T47D (cell line): ENCODE data around the gene BGN.

Experiments
- DNase-seq, 2 experiments: peaks; one replicate each; pipeline versions ENCODE4 v3.0.0 to v3.0.0-alpha.2; 2011 to 2012; ENCODE audit warnings: low read depth in 1 of 2, low spot score in 1 of 2
- JUND ChIP-seq: IDR thresholded peaks from 2 replicates; pipeline ENCODE4 v1.6.1; 2012; ENCODE audit warnings: low read depth
- in situ Hi-C: cut with HindIII; loops from 2 replicates; pipeline ENCODE4 v1.10.0; 2016; ENCODE audit warnings: low sequenced_read_pairs, low pct_unique_long_range_greater_than_20kb

BGN gene

DNA sequence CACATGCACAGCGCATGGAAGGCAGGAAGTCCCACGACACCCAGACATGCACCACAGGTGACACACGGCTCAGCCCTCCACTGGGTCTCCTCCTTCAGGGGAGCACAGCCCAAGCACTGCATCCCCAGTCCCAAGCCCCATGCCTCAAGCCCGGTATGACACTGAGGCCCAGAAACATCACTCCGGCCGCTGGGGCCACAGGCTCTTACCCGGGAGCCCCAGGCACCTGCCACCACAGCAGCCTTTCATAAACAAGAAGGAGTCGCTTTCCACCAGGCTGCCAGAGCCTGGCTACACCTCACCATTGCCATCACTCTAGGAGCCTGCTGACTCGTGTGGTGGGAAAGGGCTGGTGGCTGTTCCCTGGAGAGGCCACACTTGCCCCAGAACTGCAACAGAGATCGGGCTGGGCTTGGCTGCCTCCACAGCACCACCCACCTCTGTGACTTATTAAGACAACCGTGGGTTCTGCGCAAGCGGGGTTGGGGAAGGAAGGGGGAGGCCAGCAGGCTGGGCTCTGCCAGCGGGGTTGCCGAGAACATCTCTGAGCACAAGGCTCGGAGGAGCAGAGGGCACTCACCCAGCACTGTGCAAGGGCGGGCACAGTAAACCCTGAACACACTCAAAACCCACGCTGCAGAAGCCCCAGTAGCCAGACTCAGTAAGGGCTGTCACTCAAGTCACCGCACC lies 28.9 kb upstream of the BGN start:
- in situ Hi-C loops, result no loop called here
- no peak for TF ChIP-seq JUND
- no peak for DNase-seq

GRCh38 chrX:153468008-153468580 lies 26.7 kb upstream of the BGN start:
- no peak for TF ChIP-seq JUND
- no peak for DNase-seq
- in situ Hi-C loops, result no loop called here

DNA sequence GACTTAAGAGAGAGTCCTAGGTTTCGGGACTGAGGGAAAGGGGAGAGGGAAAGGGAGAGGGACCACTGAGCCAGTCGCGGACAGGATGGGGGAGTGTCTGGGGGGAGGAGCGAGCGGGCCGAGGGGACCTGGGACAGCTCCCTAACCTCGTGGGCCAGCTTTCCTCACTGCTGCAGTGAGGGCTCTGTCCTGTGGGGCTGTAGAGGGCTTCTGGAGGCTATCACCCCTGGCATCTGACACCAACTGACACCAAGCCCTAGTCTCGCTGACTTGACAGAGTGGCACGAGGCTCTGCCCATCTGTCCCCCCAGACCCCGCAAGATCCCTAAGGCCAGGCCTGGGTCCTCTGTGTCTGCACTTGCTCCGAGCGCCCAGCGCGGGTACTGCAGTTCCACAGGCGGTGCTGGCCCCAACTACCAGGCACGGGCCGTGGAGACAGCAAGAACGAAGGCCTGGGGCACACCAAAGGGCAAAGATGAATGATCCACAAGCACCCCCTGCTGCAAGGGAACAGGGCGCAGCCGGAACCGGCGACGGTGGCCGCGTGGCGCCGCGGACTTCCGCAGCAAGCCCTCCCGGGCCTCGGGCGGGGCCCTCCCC lies 24.9 kb upstream of the BGN start:
- DNase-seq, result no peak
- in situ Hi-C loops, result no loop called here
- no peak for TF ChIP-seq JUND

- peak; percentile 77 to 90 for DNase-seq
- in situ Hi-C loops, result no loop called here
- no peak for TF ChIP-seq JUND
These were observed 24.1 kb upstream of the BGN start, which contains the start of gene HAUS7 for GRCh38 chrX:153470411-153471363. HAUS7 (minus strand) TSS chrX:153470576; CDS start chrX:153470557, 19 bp downstream.

- in situ Hi-C loops, result no loop called here
- no peak for DNase-seq
- no peak for TF ChIP-seq JUND
These were observed 23.0 kb upstream of the BGN start for GRCh38 chrX:153471663-153472280.

DNA sequence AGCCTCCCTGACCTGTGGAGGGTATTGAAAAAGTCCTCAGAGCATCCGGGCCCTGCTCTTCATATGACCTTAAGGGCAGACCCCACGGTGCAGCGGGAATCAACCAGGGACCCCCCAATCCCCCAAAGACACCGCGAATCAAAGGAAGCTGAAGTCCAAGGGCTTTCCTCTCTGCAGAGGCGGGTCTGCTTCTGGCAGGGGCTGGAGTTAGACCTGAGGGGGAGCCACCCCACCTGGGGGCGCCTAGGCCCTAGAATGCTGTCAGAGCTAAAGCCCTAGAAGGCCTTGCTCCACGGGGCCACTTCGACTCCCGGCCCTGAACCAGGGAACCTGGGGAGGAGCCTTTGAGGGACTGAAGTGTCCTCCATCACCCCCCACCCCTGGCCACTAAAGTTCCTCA lies 21.7 kb upstream of the BGN start:
- no peak for DNase-seq
- in situ Hi-C loops, result no loop called here
- no peak for TF ChIP-seq JUND

- DNase-seq, result no peak
- in situ Hi-C loops, result no loop called here
- no peak for TF ChIP-seq JUND
These were observed 20.5 kb upstream of the BGN start for GRCh38 chrX:153474266-153474665.

- TF ChIP-seq JUND, result no peak
- in situ Hi-C loops, result no loop called here
- no peak for DNase-seq
These were observed 20.1 kb upstream of the BGN start for GRCh38 chrX:153474718-153475117.

DNA sequence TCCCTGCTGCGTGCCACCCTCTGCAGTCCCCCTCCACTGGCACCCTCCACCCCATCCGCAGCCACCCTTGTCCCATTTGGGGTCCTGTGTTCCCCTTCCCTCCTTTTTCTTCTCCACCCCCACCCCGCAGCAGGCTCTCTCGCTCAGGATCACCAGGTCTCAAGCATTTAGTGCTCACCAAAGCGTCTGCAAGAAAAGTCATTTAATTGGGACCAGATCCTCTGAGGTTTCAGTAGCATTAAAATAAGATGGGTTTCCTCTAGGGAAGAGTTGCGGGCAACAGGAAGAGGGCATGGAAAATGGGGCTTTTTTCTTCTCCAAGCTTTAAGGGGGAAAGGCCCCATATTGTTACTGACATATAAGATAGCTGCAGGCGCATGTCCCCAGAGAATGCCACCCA lies 19.5 kb upstream of the BGN start:
- no peak for TF ChIP-seq JUND
- in situ Hi-C loops, result no loop called here
- DNase-seq, result no peak

- no peak for DNase-seq
- no peak for TF ChIP-seq JUND
- in situ Hi-C loops, result no loop called here
These were observed 19.0 kb upstream of the BGN start for GRCh38 chrX:153475751-153476281.

DNA sequence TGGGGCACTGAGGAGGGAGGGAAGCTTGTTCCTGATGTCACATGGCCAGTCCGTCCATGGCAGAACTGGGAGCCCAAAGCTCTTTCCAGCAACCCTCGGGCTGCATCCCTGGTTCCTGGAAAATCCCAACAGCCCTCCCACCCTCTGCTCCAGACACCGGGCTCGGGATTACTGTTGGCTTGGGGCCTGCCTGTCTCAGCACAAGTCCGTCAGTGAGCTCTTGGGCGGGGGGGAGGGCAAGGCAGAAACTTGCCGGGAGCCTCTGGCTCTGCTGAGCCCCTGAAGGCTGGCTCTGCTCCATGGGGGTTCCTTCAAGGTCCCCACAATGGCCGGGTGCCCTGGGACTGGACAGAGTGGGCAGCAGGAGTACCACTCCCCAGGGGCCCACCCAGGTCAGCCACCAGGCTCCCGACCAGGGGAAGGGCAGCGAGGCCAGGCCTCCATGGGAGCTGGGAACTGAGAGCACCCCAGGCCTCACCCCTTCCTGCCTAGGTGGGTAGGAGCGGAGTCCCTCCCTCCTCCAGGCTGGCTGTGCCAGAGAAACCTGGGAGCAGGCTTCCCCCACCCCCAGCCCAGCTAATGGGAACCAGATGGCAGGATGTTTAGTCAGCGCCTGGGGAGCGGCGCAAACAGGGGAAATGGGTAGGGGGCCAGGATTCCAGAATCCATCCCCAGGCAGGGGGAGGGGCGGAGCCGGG lies 18.0 kb upstream of the BGN start:
- in situ Hi-C loops, result no loop called here
- no peak for DNase-seq
- TF ChIP-seq JUND, result no peak
